HUES64 (cell line): ENCODE measurements around the gene ARID1A. TPM values are rescaled to one million over a fixed set of nuclear protein-coding genes. Genes with fewer than 3 reads are reported as not detected.
"Not testable (repeated sequence)": the region's sequence is repeated elsewhere in the genome, so short reads cannot be mapped to it uniquely, and the experiment has no call there.

Experiments
- H3K27ac ChIP-seq: 2 replicates; pipeline ENCODE4 v1.7.0; 2013; ENCODE audit warnings: low read depth, low read length, inconsistent platforms
- H3K27me3 ChIP-seq: 2 replicates; pipeline ENCODE4 v1.6.1; 2013; ENCODE audit warnings: mild to moderate bottlenecking, low read length; ENCODE audit not compliant: insufficient read depth
- H3K36me3 ChIP-seq: 2 replicates; pipeline ENCODE4 v1.6.1; 2013; ENCODE audit warnings: mild to moderate bottlenecking, low read length; ENCODE audit not compliant: insufficient read depth
- H3K4me1 ChIP-seq: 2 replicates; pipeline ENCODE4 v1.6.1; 2013; ENCODE audit warnings: mild to moderate bottlenecking, low read length, moderate library complexity; ENCODE audit not compliant: insufficient read depth
- H3K4me3 ChIP-seq: 2 replicates; pipeline ENCODE4 v1.5.1; 2013; ENCODE audit warnings: mild to moderate bottlenecking, low read length, moderate library complexity
- H3K9ac ChIP-seq: 2 replicates; pipeline ENCODE4 v1.6.1; 2013; ENCODE audit warnings: mild to moderate bottlenecking, low read depth, low read length
- H3K9me3 ChIP-seq: 2 replicates; pipeline ENCODE4 v1.6.1; 2013; ENCODE audit warnings: low read depth, low read length; ENCODE audit not compliant: insufficient read depth
- WGBS: fragments of 150-250, 120-280 bp; methylation state at CpG from one replicate; pipeline ENCODE4 v1.1.7; 2013; ENCODE audit warnings: missing lambda C conversion rate; 5-methylcytosine and 5-hydroxymethylcytosine counted together
- polyA plus RNA-seq, 2 experiments: library from polyadenylated mRNA; stranded (reverse); fragments of 50-300 nt; gene quantifications; one replicate each; pipeline ENCODE4 v1.2.3, GENCODE V29; 2013

Gene ARID1A
- 57.4 TPM for polyA plus RNA-seq (2013, experiment 1 of 2)
- polyA plus RNA-seq (2013, experiment 2 of 2), result 60.9 TPM

- H3K4me1 ChIP-seq, result peaks cover 45% of the 10 kb centered on the region
- H3K9ac ChIP-seq, result peak within 1 kb of the TSS; percentile 96
- H3K4me3 ChIP-seq, result peak within 1 kb of the TSS; percentile 69
- H3K9me3 ChIP-seq, result no peaks in the 10 kb centered on the region
- H3K36me3 ChIP-seq, result no peaks in the 10 kb centered on the region; the same call in 1 of the 2 replicates
- no peaks in the 10 kb centered on the region for H3K27me3 ChIP-seq
- peak within 1 kb of the TSS; percentile 94 for H3K27ac ChIP-seq
- WGBS, result under 1% methylated on average over 65 of the region's 80 CpGs
Observed at GRCh38 chr1:26695356-26696118, at the start of gene ARID1A. Gene ARID1A, plus strand, starts transcription at chr1:26696015. Its CDS starts 389 bp downstream, at chr1:26696404.

- Histone ChIP-seq H3K27me3 (no peaks in the 10 kb centered on the region), H3K27ac (no peak overlapping the region), H3K4me1 (no peaks in the 10 kb centered on the region), H3K36me3 (no peaks in the 10 kb centered on the region), H3K9ac (no peak overlapping the region), H3K9me3 (no peaks in the 10 kb centered on the region), H3K4me3 (no peak overlapping the region)
- WGBS, result 68% methylated on average over 2 of the region's 2 CpGs
Observed at GRCh38 chr1:26664802-26665201, 31.0 kb upstream of the ARID1A start.

GRCh38 chr1:26666855-26667254 lies 29.0 kb upstream of the ARID1A start:
- Histone ChIP-seq H3K27me3 (no peaks in the 10 kb centered on the region), H3K4me1 (no peaks in the 10 kb centered on the region), H3K27ac (no peak overlapping the region), H3K4me3 (no peak overlapping the region), H3K36me3 (no peaks in the 10 kb centered on the region), H3K9me3 (no peaks in the 10 kb centered on the region), H3K9ac (no peak overlapping the region)
- WGBS, result 97% methylated on average over 1 of the region's 1 CpG

GRCh38 chr1:26668106-26668786 lies 27.6 kb upstream of the ARID1A start:
- not testable (repeated sequence) for H3K9ac ChIP-seq, H3K4me3 ChIP-seq, H3K27ac ChIP-seq, H3K4me1 ChIP-seq, H3K36me3 ChIP-seq, H3K9me3 ChIP-seq, H3K27me3 ChIP-seq
- WGBS, result 92% methylated on average over 4 of the region's 4 CpGs

- Histone ChIP-seq H3K27me3 (no peaks in the 10 kb centered on the region), H3K9me3 (no peaks in the 10 kb centered on the region), H3K4me1 (no peaks in the 10 kb centered on the region), H3K4me3 (no peak overlapping the region), H3K9ac (no peak overlapping the region), H3K36me3 (no peaks in the 10 kb centered on the region), H3K27ac (no peak overlapping the region)
- WGBS, result 50% methylated on average over 9 of the region's 9 CpGs
Observed at GRCh38 chr1:26677306-26678115, 18.3 kb upstream of the ARID1A start.

- Histone ChIP-seq H3K27me3 (no peaks in the 10 kb centered on the region), H3K27ac (no peak overlapping the region)
- WGBS, result 98% methylated on average over 4 of the region's 4 CpGs
Observed at GRCh38 chr1:26684763-26685508, 10.9 kb upstream of the ARID1A start.

GRCh38 chr1:26686795-26687194 lies 9.0 kb upstream of the ARID1A start:
- H3K9me3 ChIP-seq, result no peaks in the 10 kb centered on the region
- WGBS, result no CpG with 5 or more reads among the region's 1 CpG

More at GRCh38 chr1:26684763-26685508, 10.9 kb upstream of the ARID1A start:
- no peaks in the 10 kb centered on the region for H3K9me3 ChIP-seq
- no peak overlapping the region for H3K9ac ChIP-seq
- no peak overlapping the region for H3K4me3 ChIP-seq
- H3K4me1 ChIP-seq, result no peaks in the 10 kb centered on the region
- no peaks in the 10 kb centered on the region for H3K36me3 ChIP-seq

GRCh38 chr1:26689504-26689903 lies 6.3 kb upstream of the ARID1A start:
- no peaks in the 10 kb centered on the region for H3K27me3 ChIP-seq
- no peak overlapping the region for H3K27ac ChIP-seq
- 95% methylated on average over 9 of the region's 9 CpGs for WGBS

More at GRCh38 chr1:26686795-26687194, 9.0 kb upstream of the ARID1A start:
- no peaks in the 10 kb centered on the region for H3K36me3 ChIP-seq
- no peak overlapping the region for H3K27ac ChIP-seq
- no peaks in the 10 kb centered on the region for H3K27me3 ChIP-seq
- no peak overlapping the region for H3K9ac ChIP-seq
- H3K4me3 ChIP-seq, result no peak overlapping the region
- peaks cover 6% of the 10 kb centered on the region; the same call in 1 of the 2 replicates for H3K4me1 ChIP-seq

GRCh38 chr1:26690157-26690556 lies 5.7 kb upstream of the ARID1A start:
- Histone ChIP-seq H3K4me3 (no peak overlapping the region), H3K36me3 (no peaks in the 10 kb centered on the region), H3K9ac (no peak overlapping the region), H3K9me3 (no peaks in the 10 kb centered on the region), H3K4me1 (peaks cover 23% of the 10 kb centered on the region), H3K27me3 (no peaks in the 10 kb centered on the region), H3K27ac (no peak overlapping the region)
- 87% methylated on average over 2 of the region's 2 CpGs for WGBS

More at GRCh38 chr1:26689504-26689903, 6.3 kb upstream of the ARID1A start:
- Histone ChIP-seq H3K4me3 (no peak overlapping the region), H3K9ac (no peak overlapping the region), H3K36me3 (no peaks in the 10 kb centered on the region), H3K9me3 (no peaks in the 10 kb centered on the region), H3K4me1 (peaks cover 18% of the 10 kb centered on the region)

- Histone ChIP-seq H3K36me3 (no peaks in the 10 kb centered on the region), H3K9ac (no peak overlapping the region), H3K9me3 (no peaks in the 10 kb centered on the region), H3K27ac (no peak overlapping the region), H3K4me3 (no peak overlapping the region), H3K27me3 (no peaks in the 10 kb centered on the region), H3K4me1 (peaks cover 23% of the 10 kb centered on the region)
Observed at GRCh38 chr1:26690576-26691031, 5.2 kb upstream of the ARID1A start.
